ENCODE data around the gene UBLCP1. TPM values are rescaled to one million over a fixed set of nuclear protein-coding genes. Genes with fewer than 3 reads are reported as not detected.
A peak's percentile ranks its signal among the peaks of the same experiment; 100 is the strongest.

The UBLCP1 gene
- total RNA-seq, 2 experiments from 2014 or later, result 11.3 to 24.9 TPM

GRCh38 chr5:159304961-159305595 is 42.0 kb downstream of the UBLCP1 start:
- Histone ChIP-seq H4K20me1 (ENCODE audit: insufficient read depth, low read length) (no peaks in the 10 kb centered on the region), H3K9me3 (ENCODE audit: low read length) (peaks cover 12% of the 10 kb centered on the region; the same call in 1 of the 2 replicates), H3K4me3 (ENCODE audit: low read depth, low read length, poor library complexity, severe bottlenecking) (no peak overlapping the region), H3K36me3 (ENCODE audit: insufficient read depth, low read length) (no peaks in the 10 kb centered on the region), H3K27ac (ENCODE audit: low read depth, low read length, poor library complexity, severe bottlenecking) (no peak overlapping the region), H3K4me1 (ENCODE audit: insufficient read depth, low read length, poor library complexity, severe bottlenecking) (no peaks in the 10 kb centered on the region), H3K4me2 (ENCODE audit: low read length) (no peak overlapping the region), H3K9me2 (ENCODE audit: insufficient read depth, low read length) (no peaks in the 10 kb centered on the region), H2AFZ (ENCODE audit: low read length) (no peak overlapping the region), H3K79me2 (ENCODE audit: insufficient read depth, low read depth, low read length) (no peaks in the 10 kb centered on the region)
- TF ChIP-seq CTCF (conservative IDR thresholded peaks at IDR 0.05; ENCODE audit: low read length) (no peak), EZH2phosphoT487 (IDR thresholded peaks at IDR 0.05; ENCODE audit: borderline replicate concordance, low read depth, low read length) (no peak)
- intact Hi-C loops (cut with micrococcal nuclease; ENCODE audit: unreplicated experiment), result no loop called here
- POLR2A ChIA-PET, result interaction anchor here (0.5 kb wide), 1 partner anchor 77 kb away, joined by 4 read pairs; no protein-coding TSS in a partner anchor
- CTCF ChIA-PET (ENCODE audit: unreplicated experiment), result no interaction called here
- DNase-seq (ENCODE audit: low spot score), result no peak
- no TSS peak for BruUV-seq (replicated peaks)

- no peak overlapping the region for H2AFZ ChIP-seq (ENCODE audit: low read length)
- H3K9me2 ChIP-seq (ENCODE audit: insufficient read depth, low read length), result no peaks in the 10 kb centered on the region
- no peaks in the 10 kb centered on the region for H3K4me1 ChIP-seq (ENCODE audit: insufficient read depth, low read length, poor library complexity, severe bottlenecking)
- no peaks in the 10 kb centered on the region for H3K79me2 ChIP-seq (ENCODE audit: insufficient read depth, low read depth, low read length)
- no peaks in the 10 kb centered on the region for H3K9me3 ChIP-seq (ENCODE audit: low read length)
- no peak overlapping the region for H3K27ac ChIP-seq (ENCODE audit: low read depth, low read length, poor library complexity, severe bottlenecking)
- DNase-seq (ENCODE audit: low spot score), result no peak
- BruUV-seq (replicated peaks), result no TSS peak
- no peak overlapping the region; the same call in 1 of the 2 replicates for H3K4me2 ChIP-seq (ENCODE audit: low read length)
- intact Hi-C loops (cut with micrococcal nuclease; ENCODE audit: unreplicated experiment), result no loop called here
- no peak overlapping the region for H3K4me3 ChIP-seq (ENCODE audit: low read depth, low read length, poor library complexity, severe bottlenecking)
- TF ChIP-seq EZH2phosphoT487 (IDR thresholded peaks at IDR 0.05; ENCODE audit: borderline replicate concordance, low read depth, low read length), result no peak
- no peak for TF ChIP-seq CTCF (conservative IDR thresholded peaks at IDR 0.05; ENCODE audit: low read length)
- H4K20me1 ChIP-seq (ENCODE audit: insufficient read depth, low read length), result no peaks in the 10 kb centered on the region
- no peaks in the 10 kb centered on the region for H3K36me3 ChIP-seq (ENCODE audit: insufficient read depth, low read length)
- ChIA-PET CTCF (ENCODE audit: unreplicated experiment) (no interaction called here), POLR2A (interaction anchor here (0.6 to 2.2 kb wide), 5 partner anchors 10 to 338 kb away, joined by 3 to 6 read pairs (median 3); no protein-coding TSS in a partner anchor)
Measured at GRCh38 chr5:159309689-159310433, 46.8 kb downstream of the UBLCP1 start.

- no peak for TF ChIP-seq EZH2phosphoT487 (IDR thresholded peaks at IDR 0.05; ENCODE audit: borderline replicate concordance, low read depth, low read length)
- no peak for TF ChIP-seq CTCF (conservative IDR thresholded peaks at IDR 0.05; ENCODE audit: low read length)
- Histone ChIP-seq H3K9me3 (ENCODE audit: low read length) (no peaks in the 10 kb centered on the region), H3K4me2 (ENCODE audit: low read length) (peak overlapping the region; percentile 4; the same call in 1 of the 2 replicates), H3K79me2 (ENCODE audit: insufficient read depth, low read depth, low read length) (no peaks in the 10 kb centered on the region), H2AFZ (ENCODE audit: low read length) (no peak overlapping the region), H3K36me3 (ENCODE audit: insufficient read depth, low read length) (no peaks in the 10 kb centered on the region), H3K4me3 (ENCODE audit: low read depth, low read length, poor library complexity, severe bottlenecking) (no peak overlapping the region), H4K20me1 (ENCODE audit: insufficient read depth, low read length) (no peaks in the 10 kb centered on the region), H3K27ac (ENCODE audit: low read depth, low read length, poor library complexity, severe bottlenecking) (no peak overlapping the region), H3K9me2 (ENCODE audit: insufficient read depth, low read length) (no peaks in the 10 kb centered on the region), H3K4me1 (ENCODE audit: insufficient read depth, low read length, poor library complexity, severe bottlenecking) (no peaks in the 10 kb centered on the region)
- no TSS peak for BruUV-seq (replicated peaks)
- DNase-seq (ENCODE audit: low spot score), result no peak
- intact Hi-C loops (cut with micrococcal nuclease; ENCODE audit: unreplicated experiment), result no loop called here
- CTCF ChIA-PET (ENCODE audit: unreplicated experiment), result no interaction called here
- POLR2A ChIA-PET, result interaction anchor here (0.6 to 2.2 kb wide), 5 partner anchors 9 to 689 kb away, joined by 3 to 6 read pairs (median 3); no protein-coding TSS in a partner anchor
Measured at GRCh38 chr5:159310511-159310910, 47.4 kb downstream of the UBLCP1 start.
